OCI-LY7 (cell line): ENCODE data around the gene MEGF6.

Experiments
- CTCF ChIP-seq: fragments of 200-600 bp; sonication (generic); conservative IDR thresholded peaks from 2 replicates; pipeline ENCODE4 v1.5.1; 2014; ENCODE audit warnings: mild to moderate bottlenecking, antibody characterized with exemption, low read length, moderate library complexity, mixed read lengths
- EZH2phosphoT487 ChIP-seq: fragments of 200-600 bp; sonication (generic); IDR thresholded peaks from 2 replicates; pipeline ENCODE4 v1.6.1; 2018; ENCODE audit warnings: low read depth, borderline replicate concordance, mild to moderate bottlenecking, mixed run types, antibody characterized with exemption, low read length, moderate library complexity, mixed read lengths

- no peak for TF ChIP-seq CTCF
- TF ChIP-seq EZH2phosphoT487: no peak
Measured at GRCh38 chr1:3578433-3578805, 32.9 kb downstream of the MEGF6 start.
